Right lobe of liver (tissue), 4 donors: Measurements from ENCODE around the gene PLIN3.

Experiments
- CTCF ChIP-seq, 4 donors: fragments of 200-600 bp in 3 of 4; fragments of 450-650 bp in 1 of 4; IDR thresholded peaks; one replicate each; pipeline versions ENCODE4 v1.5.1 to v1.8.0; 2016 to 2022; ENCODE audit warnings: antibody characterized with exemption in 4 of 4, mild to moderate bottlenecking in 2 of 4
- POLR2A ChIP-seq: fragments of 450-650 bp; IDR thresholded peaks from one replicate; pipeline ENCODE4 v1.6.1; 2017; ENCODE audit warnings: antibody characterized with exemption, mild to moderate bottlenecking
- donor health status: DM: no; HTN: no; CAD: no.
- donor health status: DM: no; HTN: no; CAD: no.
- donor health status: DM: no; HTN: yes; CAD: no.

DNA sequence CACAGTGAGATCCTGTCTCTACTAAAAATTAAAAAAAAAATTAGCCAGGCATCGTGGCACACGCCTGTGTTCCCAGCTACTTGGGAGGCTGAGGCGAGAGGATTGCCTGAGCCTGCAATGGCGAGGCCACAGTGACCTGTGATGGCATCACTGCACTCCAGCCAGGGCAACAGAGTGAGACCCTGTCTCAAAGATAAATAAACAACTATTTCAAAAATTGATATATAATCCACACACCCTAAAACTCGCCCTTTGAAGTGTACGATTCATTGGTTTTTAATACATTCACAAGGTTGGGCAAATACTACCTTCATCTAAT, 23.9 kb downstream of the PLIN3 start:
- TF ChIP-seq CTCF (IDR thresholded peaks at IDR 0.05) = no peak
- TF ChIP-seq POLR2A = no peak
